Astrocyte of the spinal cord (primary cell): ENCODE measurements around the gene PTGIR.
A peak's percentile ranks its signal among the peaks of the same experiment; 100 is the strongest.

Experiments used
- DNase-seq: peaks from one replicate; pipeline ENCODE4 v3.0.0; 2011; ENCODE audit warnings: low read depth, low spot score
- H3K4me3 ChIP-seq: 2 replicates; pipeline ENCODE4 v1.5.1; 2011; ENCODE audit warnings: low read depth, mild to moderate bottlenecking, low read length, moderate library complexity
- in situ Hi-C: cut with HindIII; loops from 2 replicates; pipeline ENCODE4 v1.10.0; 2017; ENCODE audit warnings: low sequenced_read_pairs
- TF ChIP-seq, protein P1 (sequence below): IDR thresholded peaks from 2 replicates; pipeline ENCODE4 v1.5.1; 2012; ENCODE audit warnings: low read depth, mild to moderate bottlenecking, low read length, inconsistent platforms

The PTGIR gene

GRCh38 chr19:46660551-46661019 is 35.7 kb upstream of the PTGIR start:
- in situ Hi-C loops, result no loop called here
- H3K4me3 ChIP-seq, result peak overlapping the region; percentile 38
- no peak for DNase-seq
- TF ChIP-seq, protein P1, sequence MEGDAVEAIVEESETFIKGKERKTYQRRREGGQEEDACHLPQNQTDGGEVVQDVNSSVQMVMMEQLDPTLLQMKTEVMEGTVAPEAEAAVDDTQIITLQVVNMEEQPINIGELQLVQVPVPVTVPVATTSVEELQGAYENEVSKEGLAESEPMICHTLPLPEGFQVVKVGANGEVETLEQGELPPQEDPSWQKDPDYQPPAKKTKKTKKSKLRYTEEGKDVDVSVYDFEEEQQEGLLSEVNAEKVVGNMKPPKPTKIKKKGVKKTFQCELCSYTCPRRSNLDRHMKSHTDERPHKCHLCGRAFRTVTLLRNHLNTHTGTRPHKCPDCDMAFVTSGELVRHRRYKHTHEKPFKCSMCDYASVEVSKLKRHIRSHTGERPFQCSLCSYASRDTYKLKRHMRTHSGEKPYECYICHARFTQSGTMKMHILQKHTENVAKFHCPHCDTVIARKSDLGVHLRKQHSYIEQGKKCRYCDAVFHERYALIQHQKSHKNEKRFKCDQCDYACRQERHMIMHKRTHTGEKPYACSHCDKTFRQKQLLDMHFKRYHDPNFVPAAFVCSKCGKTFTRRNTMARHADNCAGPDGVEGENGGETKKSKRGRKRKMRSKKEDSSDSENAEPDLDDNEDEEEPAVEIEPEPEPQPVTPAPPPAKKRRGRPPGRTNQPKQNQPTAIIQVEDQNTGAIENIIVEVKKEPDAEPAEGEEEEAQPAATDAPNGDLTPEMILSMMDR, result no peak

- in situ Hi-C loops, result no loop called here
- H3K4me3 ChIP-seq, result peak overlapping the region; percentile 38
- DNase-seq, result no peak
- TF ChIP-seq, protein P1, result no peak
These were observed 35.2 kb upstream of the PTGIR start for GRCh38 chr19:46660008-46660517.

- in situ Hi-C loops, result no loop called here
- no peak for DNase-seq
- H3K4me3 ChIP-seq, result peak overlapping the region; percentile 38
- TF ChIP-seq, protein P1, result no peak
These were observed 34.5 kb upstream of the PTGIR start for GRCh38 chr19:46659151-46660007.

GRCh38 chr19:46656541-46656940 is 31.7 kb upstream of the PTGIR start:
- TF ChIP-seq, protein P1, result no peak
- no peak for DNase-seq
- no peak overlapping the region for H3K4me3 ChIP-seq
- in situ Hi-C loops, result no loop called here

GRCh38 chr19:46654621-46655152 is 29.8 kb upstream of the PTGIR start:
- DNase-seq, result no peak
- in situ Hi-C loops, result no loop called here
- TF ChIP-seq, protein P1, result no peak
- no peak overlapping the region for H3K4me3 ChIP-seq

- no peak for DNase-seq
- in situ Hi-C loops, result no loop called here
- TF ChIP-seq, protein P1, result no peak
- no peak overlapping the region for H3K4me3 ChIP-seq
These were observed 25.6 kb upstream of the PTGIR start for GRCh38 chr19:46650445-46650844.
